GM10266 (cell line): Measurements from ENCODE around the gene NECAP2.

Source experiments
- DNase-seq: peaks from one replicate; pipeline ENCODE4 v3.0.0; 2012; ENCODE audit errors: extremely low spot score
- CTCF ChIP-seq: IDR thresholded peaks from 2 replicates; pipeline ENCODE4 v1.5.1; 2012; ENCODE audit warnings: mild to moderate bottlenecking, low read depth; ENCODE audit not compliant: control insufficient read depth, insufficient read depth; ENCODE audit errors: missing control alignments

The NECAP2 gene, protein sequence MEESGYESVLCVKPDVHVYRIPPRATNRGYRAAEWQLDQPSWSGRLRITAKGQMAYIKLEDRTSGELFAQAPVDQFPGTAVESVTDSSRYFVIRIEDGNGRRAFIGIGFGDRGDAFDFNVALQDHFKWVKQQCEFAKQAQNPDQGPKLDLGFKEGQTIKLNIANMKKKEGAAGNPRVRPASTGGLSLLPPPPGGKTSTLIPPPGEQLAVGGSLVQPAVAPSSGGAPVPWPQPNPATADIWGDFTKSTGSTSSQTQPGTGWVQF

DNA sequence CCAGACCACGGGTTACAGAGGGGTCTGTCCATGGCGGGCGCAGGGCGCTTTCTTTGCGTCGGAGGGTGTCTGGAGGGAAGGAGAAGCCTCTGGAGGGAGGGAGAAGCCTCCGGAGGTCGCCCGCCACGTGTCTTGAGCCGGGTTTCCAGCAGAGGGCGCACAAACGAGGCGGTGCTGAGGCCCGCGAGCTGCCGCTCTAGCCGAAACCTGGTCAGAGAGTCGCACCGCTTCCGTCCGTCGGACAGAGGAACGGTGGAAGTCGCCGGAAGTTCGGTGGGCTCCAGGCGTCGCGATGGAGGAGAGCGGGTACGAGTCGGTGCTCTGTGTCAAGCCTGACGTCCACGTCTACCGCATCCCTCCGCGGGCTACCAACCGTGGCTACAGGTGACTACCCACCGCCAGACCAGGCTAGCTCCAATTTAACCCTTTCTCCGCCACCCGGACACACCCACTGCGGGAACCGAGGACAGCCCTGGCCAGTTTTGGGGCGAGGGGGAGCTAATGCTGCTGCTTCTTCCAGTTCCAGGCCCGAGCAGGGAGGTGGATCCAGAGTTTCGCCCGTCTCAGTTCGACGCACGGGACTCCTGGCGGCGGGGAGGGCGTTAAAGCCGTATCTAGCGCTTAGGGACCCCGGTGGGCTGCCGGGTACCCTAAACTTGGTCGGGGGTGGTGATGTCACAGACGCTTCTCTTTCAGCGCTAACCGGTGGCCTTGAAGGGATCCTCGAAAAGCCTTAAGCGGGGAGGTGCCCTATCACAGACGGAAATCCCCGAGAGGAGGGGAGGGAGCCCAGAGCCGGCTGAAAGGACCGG is at the start of gene NECAP2:
Gene NECAP2, plus strand, starts transcription at position 255 of the 812 bp plus-strand sequence. Its CDS starts 38 bp downstream, at position 293.
- TF ChIP-seq CTCF: peak; percentile 96

GRCh38 chr1:16391411-16391810 is 49.1 kb upstream of the NECAP2 start:
- no peak for DNase-seq
- TF ChIP-seq CTCF: no peak

More for the DNA sequence above, at the start of gene NECAP2:
- DNase-seq: peak; percentile 87

DNA sequence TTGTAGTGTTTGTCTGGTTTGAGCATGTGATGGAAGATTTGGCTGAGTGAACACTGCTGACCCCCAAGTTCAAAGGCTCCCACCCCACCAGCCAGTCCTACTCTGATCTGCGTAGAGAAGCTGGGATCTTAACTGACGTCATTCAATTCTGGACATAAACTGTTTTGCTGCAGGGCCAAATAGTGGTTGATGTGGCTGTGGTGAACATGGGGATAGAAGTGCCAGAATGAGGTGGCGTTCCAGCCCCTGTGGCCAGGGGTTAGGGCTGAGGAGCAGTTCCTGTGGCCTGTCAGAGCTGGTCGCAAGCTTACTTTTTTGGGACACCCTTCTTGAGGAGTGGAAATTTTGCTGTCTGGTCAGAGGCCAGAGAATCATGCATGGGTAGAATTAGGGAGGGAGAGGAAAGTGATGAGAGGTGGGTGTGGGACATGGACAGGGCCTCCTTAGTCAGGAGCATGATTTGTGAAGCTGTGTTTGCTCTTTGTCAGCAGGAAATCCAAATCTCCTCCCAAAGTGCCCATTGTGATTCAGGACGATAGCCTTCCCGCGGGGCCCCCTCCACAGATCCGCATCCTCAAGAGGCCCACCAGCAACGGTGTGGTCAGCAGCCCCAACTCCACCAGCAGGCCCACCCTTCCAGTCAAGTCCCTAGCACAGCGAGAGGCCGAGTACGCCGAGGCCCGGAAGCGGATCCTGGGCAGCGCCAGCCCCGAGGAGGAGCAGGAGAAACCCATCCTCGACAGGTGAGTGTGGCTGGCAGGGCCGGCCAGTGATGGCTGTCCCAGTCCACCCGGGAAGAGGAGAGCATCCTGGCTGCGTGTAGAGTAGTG is 47.6 kb upstream of the NECAP2 start:
- no peak for TF ChIP-seq CTCF
- no peak for DNase-seq

DNA sequence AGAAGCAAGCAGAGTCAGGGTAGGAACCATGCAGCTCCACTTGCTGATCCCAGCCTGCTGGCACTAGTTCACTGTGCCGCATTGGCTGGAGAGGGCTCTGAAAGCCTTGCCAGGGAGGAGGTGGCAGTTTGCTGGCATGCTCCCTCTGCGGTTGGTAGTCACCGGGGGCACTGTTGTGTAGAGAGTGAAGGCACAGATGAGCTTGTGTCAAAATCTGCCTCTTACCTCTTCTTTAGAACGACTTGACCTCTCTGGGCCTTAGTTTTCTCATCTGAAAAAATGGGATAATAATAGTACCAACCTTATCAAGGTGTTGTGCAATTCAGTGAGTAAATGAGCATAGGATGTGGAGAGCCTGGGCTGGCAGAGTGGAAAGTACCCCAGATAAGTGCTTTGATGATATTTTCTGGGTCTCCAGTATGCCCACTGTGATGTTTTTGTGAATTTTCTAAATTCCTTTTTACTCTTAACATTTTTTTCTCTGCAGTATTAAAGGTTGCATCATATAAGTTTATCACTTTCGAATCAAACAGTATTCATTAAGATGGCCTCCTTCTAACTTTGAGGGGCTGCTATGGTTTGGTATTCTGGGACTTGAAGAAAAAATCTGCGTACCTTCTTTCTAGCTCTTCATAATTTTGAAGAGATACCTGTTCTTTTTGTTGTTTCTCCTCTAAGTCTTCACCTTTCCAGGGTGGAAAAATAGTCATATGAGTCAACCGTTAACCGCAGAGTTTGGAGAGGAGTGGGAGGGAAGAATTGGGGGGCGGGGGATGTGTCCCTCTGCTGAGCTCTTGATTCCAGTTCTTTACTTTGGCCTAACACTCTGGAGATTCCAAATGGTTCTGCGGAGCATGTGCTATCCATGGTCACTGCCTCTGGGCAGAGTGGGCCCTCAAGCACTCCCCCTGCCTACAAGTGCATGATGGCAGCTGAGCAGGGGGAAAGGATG is 46.7 kb upstream of the NECAP2 start:
- TF ChIP-seq CTCF: no peak
- DNase-seq: no peak

DNA sequence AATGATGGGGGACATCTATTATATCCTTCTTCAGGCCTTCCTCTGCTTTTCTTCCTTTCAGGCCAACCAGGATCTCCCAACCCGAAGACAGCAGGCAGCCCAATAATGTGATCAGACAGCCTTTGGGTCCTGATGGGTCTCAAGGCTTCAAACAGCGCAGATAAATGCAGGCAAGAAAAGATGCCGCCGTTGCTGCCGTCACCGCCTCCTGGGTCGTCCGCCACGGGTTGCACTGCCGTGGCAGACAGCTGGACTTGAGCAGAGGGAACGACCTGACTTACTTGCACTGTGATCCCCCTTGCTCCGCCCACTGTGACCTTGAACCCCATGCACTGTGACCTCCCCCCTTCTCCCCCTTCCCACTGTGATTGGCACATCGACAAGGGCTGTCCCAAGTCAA is 45.5 kb upstream of the NECAP2 start:
- no peak for DNase-seq
- TF ChIP-seq CTCF: no peak

DNA sequence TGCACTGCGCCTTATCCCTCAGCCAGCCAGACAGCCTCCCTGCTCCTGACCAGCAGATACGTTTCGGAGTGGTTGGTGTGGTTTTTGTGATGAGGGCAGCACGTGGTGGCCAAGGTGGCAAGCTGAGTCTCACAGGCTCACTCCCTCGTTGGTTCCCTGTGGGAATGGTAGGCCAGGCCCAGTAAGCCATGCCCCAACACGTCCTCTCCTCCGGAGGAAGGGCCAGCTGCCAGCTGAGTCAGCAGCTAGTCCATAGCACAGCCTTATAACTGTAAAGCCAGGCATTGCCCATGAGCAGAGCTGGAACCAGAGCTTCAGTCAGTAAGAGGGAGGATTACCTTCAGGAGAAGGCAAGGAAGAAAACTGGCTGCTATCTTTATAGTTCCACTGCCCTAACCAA is 43.9 kb upstream of the NECAP2 start:
- no peak for DNase-seq
- TF ChIP-seq CTCF: no peak
